Sciatic nerve (tissue), 2 donors: ENCODE measurements around the gene COMMD1. TPM values are rescaled to one million over a fixed set of nuclear protein-coding genes. Genes with fewer than 3 reads are reported as not detected.
"Not testable (repeated sequence)": the region's sequence is repeated elsewhere in the genome, so short reads cannot be mapped to it uniquely, and the experiment has no call there.

Experiments used
- ATAC-seq: fragments of 200-7000 bp; cut with Tn5 transposase; one replicate; pipeline ENCODE4 v1.9.1; 2020; ENCODE audit warnings: mild to moderate bottlenecking, moderate library complexity
- DNase-seq: peaks from one replicate; pipeline ENCODE4 v3.0.0-alpha.2; 2020; ENCODE audit warnings: low spot score
- intact Hi-C: fragments of 100-400 bp; cut with DNase I; formaldehyde crosslinking; loops from one replicate; pipeline ENCODE4 v1.14.2; 2022
- total RNA-seq: library from RNA; stranded (reverse); fragmentation: NEBNext Ultra II Directional; extraction: Animal tissue kit (Norgen Biotek cat#: 25700); gene quantifications from one replicate; pipeline ENCODE4 v1.2.1, GENCODE V29; 2021
- donor health status: DM: no; HTN: no; CAD: no.
- donor health status: DM: no; HTN: no; CAD: no.

Gene COMMD1
- total RNA-seq, 1 donor from 2014 or later = 30.1 TPM

DNA sequence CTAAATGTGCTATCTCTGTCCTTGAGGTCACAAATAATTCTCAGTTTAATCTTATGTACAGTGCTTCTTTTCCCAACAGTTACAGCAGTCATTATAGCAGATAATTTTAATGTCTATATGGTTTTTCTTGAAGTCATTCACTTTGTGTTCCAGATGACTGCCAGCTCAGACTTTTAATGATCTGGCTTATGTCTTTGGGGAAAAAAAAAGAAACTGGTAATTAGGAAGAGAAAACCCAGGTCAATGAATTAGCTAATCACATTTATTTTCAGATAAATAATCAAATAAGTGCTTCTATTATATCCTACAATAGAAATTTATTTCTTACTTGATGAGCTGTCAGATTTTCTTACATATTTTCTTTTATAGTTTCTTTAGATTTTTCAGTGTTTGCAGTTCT lies 96.0 kb downstream of the COMMD1 start:
- intact Hi-C loops = no loop called here
- DNase-seq = no peak
- ATAC-seq = no peak

DNA sequence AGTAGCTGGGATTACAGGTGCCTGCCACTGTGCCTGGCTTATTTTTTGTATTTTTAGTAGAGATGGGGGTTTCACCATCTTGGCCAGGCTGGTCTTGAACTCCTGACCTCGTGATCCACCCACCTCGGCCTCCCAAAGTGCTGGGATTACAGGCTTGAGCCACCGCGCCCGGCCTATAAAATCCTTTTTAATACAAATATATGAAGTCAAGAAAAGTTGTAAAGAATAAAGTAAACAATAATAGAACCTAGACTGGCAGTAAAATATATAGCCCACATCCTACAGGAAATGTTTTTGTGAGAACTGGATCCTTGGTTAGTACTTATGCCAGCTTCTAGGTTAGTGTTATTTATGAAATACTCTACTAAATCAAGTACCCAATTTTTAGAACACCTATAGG lies 99.0 kb downstream of the COMMD1 start:
- ATAC-seq, intact Hi-C loops, DNase-seq: not testable (repeated sequence)

DNA sequence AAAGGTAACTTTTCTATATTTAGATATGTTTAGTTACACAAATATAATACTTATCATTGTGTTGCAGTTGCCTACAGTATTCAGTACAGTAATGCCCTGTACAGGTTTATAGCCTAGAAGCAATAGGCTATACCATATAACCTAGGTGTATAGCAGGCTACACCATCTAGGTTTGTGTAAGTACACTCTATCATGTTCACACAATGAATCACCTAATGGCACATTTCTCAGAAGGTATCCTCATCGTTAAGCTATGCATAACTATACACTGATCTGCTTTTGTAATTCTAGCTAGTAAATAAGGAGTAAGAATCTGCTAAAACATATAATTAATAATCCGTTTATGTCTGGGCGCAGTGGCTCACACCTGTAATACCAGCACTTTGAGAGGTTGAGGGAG lies 102.1 kb downstream of the COMMD1 start:
- no peak for ATAC-seq
- no peak for DNase-seq
- intact Hi-C loops = no loop called here

DNA sequence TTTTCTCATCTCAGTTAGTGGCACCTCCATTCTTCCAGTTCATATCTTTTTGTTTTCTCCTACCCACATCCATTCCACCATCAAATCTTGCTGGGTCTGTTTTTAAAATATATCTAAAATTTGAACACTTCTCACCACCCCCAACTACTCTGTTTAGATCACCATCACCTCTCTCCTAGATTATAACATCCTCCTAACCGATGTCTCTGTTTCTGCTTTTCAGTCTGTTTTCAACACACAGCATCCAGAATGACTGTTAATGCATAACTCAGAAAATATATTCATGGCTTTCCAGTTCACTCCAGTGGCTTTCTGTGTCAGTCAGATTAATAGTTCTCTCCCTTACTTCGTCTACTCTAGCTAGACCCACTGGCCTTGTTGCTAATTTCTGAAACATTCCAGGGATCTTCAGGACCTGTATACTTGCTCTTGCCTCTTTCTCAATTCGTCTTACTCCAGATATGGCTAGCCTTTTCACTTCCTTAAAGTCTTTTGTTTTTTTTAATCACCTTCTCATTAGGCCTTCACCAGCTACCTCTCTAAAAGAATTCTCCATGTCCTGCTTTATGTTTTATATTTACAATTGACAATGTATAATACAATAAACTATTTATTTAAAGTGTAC lies 105.3 kb downstream of the COMMD1 start:
- no peak for ATAC-seq
- intact Hi-C loops = no loop called here

DNA sequence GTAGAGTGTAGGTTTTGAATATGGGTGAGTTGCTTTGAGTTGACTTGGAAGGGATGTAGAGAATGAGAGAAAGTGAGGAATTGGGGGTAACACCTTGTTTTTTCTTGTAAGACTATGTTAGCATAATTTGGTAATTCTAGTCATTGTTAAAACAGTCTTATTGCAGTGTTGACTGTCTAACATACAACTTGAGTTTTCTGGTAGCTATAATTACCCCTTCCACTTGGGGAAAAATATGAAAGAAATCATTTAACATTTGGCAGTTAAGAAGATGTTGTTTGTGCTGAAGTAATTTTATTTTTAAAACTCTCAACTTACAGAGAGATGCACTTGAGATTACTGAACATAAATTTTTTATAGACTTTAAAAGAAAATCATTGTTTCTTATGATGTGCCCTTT lies 108.2 kb downstream of the COMMD1 start:
- intact Hi-C loops = no loop called here
- DNase-seq = no peak
- ATAC-seq = peak; percentile 24

More for the DNA sequence above, 105.3 kb downstream of the COMMD1 start:
- no peak for DNase-seq

DNA sequence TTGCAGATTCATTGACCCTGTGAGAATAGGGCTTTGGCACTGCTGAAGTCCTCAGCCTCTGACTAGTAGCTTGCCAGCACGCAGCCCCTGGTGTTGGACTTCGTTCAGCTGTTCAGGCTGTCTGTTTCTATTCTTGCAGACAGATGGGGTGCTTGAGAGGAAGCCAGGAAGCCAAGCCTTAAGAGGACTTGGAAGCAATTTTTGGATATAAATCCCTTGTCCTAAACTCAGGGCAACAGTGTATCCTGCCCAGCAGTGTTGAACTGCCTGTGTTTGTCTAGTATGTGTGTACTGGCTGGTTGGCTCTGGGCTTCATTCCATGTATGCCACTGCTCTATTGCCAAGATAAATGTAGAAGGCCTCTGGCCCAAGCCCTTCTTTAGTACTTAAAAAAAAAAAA lies 108.6 kb downstream of the COMMD1 start:
- DNase-seq (peak; percentile 61), ATAC-seq (peak; percentile 92)
- intact Hi-C loops = no loop called here

DNA sequence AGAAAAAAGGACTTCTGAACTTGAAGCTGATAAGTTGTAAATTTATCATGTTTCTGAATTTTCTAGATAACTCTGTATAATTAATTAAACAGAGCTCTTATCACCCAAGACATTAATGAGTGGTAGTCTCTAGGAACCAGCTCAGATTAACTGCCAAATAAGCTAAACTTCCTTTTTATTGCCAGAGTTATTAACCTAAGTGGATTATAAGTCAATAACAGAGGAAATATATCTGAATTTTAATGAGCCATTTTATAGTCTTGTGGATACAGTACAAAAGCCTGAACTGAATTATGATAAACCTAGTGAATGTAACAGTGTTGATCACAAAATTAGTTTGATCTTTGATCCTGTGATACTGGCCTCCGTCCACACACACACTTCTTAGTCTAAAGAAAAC lies 111.5 kb downstream of the COMMD1 start:
- ATAC-seq = no peak
- intact Hi-C loops = no loop called here
- no peak for DNase-seq

DNA sequence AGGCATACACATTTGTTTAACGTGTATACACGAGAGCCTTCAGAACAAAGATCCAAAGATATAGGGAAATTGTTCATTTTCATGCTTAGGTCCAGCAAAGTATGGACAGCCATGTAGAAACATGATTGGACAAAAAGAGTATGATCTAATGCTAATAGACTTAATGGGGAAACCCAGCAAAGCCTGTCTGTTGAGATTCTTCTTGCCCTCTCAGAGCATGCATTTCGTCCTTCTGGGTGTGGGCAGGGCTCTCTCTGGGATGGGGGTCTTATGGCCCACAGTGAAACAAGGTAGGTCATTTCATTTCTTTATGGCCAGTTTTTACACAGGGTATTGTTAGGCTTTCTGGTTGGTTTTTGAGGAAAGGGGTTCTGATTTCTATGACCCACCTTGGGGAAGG lies 124.4 kb downstream of the COMMD1 start:
- intact Hi-C loops = no loop called here
- DNase-seq = no peak
- no peak for ATAC-seq

DNA sequence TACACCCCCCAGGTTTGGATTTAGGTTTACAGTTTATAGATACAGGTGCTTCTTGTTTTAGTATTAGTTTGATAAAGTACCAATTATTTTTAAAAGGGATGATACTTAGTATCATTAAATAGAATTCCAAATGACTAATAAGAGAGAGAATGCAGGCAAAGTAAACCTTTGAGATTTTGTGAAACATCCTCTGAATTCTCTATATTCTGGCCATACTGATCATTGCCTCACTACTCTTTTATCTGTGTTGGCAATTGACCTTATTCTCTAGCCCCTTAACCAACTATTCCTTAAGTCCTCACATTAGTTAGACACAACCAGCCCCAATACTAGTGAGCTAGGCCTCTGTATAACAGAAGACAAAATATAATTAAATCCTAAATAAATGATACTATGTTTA lies 125.4 kb downstream of the COMMD1 start:
- ATAC-seq = no peak
- intact Hi-C loops = no loop called here
- DNase-seq = no peak

DNA sequence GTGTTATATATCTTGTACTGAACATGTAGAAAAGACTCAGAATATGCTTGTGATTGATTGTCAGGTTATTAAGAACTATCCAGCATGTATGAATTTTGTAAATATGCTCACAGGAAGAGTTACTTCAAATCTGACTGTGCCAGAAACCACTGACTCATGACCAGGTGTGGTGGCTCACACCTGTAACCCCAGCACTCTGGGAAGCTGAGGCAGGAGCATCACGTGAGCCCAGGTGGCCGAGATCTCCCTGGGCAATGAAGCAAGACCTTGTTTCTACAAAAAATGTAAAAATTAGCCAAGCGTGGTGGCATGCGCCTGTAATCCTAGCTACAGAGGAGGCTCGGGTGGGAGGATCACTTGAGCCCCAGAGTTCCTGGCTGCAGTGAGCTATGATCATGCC lies 126.6 kb downstream of the COMMD1 start:
- no peak for ATAC-seq
- intact Hi-C loops = no loop called here
- DNase-seq = no peak

DNA sequence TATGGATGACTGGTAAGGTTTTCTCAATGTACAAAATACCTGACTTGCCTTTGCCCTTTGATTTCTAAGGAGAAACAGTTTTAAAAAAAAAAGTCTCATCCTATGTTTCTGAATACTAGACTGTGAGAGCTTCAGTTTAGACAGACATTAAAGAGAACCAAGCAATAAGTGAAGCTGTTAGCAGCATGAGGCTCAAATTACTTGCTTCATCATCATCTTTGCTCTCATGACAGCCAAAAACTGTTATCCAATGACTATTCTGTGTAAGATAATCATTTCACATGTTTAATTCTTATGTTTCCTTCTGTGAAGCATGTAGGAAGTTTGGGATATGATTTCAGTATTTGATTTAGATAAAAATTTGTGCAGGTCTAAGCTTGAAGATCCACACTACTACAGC lies 129.2 kb downstream of the COMMD1 start:
- intact Hi-C loops = no loop called here

DNA sequence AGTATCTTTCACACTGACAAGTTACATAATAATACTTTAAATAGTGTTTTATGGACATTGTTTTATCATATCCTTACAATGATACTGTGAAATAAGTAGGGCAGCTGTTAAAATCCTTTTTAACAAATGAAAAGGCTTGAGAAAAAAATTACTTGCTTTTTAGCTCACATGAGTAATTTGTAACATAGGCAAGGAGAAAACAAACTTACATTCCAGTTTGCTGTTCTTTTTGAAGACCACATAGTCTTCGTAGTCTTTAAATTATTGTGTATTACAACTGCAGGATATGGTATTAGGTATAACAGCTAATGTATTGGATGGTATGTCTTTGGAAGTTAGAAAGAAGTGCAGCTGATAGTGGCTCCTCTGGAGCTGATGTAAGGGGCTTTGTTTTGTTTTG lies 130.8 kb downstream of the COMMD1 start:
- no peak for ATAC-seq
- intact Hi-C loops = no loop called here

More for the DNA sequence above, 129.2 kb downstream of the COMMD1 start:
- no peak for DNase-seq
- no peak for ATAC-seq

DNA sequence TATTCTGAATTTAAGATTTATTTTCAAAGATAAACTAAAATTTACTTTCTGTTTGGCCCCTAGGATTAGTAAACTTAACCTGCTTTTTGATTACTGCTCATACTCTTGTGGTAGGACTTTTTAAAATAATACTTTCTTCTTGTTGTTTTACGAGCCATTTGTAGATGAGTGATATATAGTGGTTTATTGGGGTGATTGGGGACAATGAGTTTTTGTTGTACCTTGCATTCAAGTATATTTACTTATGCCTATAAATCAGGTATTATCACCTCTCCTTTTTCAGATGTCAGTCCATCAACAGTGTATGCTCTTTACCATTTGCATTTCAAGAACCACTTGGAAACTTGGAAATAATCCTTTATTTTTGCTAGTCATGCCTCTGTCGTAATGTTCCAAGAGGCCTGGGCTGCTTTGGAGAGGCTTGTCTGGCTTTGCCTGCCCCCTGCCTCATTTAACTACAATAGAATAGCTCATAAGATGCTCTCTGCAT lies 131.3 kb downstream of the COMMD1 start:
- DNase-seq (no peak), ATAC-seq (no peak)
- intact Hi-C loops = no loop called here

More for the DNA sequence above, 130.8 kb downstream of the COMMD1 start:
- DNase-seq = no peak

DNA sequence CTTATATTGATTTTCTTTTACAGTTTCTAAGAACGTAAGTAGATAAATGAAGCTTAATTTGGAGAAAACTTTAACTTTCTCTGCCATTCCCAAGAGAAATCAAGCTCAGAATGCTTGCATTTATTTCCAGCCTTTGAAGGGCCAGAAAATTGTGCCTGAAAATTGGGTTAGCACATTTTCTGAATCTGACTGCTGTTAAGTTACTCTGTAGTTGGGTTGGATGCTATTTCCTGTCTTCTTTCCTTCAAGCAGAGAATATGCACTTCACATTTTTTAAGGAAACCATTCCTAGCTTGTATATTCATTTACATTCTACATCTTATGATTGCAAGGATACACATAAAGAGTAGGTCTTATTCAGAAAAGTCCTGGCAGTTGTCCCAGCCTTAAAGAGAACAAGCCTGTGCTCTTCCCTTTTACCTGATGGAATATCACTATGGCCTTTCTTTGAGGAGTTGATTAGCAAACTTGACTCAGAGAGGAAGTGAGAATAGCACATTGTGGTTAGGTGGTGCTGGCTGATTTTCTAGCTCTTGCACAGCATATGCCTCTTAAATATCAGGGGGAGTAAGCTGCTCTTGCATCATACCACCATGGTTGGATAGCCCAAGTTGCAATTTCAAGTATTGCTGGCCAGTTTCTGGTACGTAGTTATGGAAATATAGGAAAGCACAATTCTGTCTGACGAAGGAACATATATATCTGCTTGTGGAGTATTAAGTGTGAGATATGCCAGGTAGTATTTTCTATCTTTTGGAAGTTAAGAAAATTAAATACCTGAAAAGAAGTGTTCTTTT lies 133.7 kb downstream of the COMMD1 start:
- no peak for ATAC-seq
- intact Hi-C loops = no loop called here
- no peak for DNase-seq

DNA sequence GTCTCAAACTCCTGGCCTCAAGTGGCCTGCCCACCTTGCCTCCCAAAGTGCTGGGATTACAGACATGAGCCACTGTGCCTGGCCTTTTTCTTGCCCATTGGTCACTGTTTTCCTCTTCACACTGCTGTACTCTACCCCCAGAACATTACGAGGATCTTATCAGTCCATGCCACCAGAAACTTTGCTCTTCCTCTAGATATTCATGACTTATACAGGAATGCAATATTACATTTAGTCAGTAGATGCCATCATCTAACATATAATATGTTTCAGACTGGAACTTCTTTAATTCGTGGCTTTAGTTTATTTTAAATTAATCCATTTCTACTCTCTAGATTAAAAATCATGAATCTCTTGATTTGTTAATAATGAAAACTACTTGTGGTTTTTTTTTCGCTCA lies 135.5 kb downstream of the COMMD1 start:
- ATAC-seq (no peak), DNase-seq (no peak)
- intact Hi-C loops = no loop called here

DNA sequence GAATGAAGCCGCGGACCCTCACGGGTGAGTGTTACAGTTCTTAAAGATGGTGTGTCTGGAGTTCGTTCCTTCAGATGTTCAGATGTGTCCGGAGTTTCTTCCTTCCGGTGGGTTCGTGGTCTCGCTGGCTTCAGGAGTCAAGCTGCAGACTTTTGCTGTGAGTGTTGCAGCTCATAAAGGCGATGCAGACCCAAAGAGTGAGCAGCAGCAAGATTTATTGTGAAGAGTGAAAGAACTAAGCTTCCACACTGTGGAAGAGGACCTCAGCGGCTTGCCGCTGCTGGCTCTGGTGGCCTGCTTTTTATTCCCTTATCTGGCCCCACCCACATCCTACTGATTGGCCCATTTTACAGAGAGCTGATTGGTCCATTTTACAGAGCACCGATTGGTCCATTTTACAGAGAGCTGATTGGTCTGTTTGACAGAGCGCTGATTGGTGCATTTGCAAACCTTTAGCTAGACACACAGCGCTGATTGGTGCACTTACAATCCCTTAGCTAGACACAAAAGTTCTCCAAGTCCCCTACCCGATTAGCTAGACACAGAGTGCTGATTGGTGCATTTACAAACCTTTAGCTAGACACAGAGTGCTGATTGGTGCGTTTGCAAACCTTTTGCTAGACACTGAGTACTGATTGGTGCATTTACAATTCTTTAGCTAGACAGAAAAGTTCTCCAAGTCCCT lies 136.4 kb downstream of the COMMD1 start:
- ATAC-seq, intact Hi-C loops, DNase-seq: not testable (repeated sequence)

DNA sequence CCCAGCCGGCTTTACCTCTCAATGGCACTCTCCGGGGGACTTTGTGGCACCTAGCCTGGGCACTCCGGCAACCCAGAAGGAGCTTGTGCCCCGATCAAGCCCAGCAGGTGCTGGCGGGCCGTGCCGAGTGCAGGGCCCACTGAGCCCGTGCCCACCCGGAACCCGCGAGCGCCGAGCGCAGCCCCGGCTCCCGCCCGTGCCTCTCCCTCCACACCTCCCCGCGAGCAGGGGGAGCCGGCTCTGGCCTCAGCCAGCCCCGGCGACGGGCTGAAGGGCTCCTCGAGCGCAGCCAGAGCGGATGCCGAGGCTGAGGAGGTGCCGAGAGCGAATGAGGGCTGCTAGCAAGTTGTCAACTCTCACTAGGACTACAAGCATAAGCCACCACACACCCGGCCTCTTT lies 136.9 kb downstream of the COMMD1 start:
- ATAC-seq (no peak), DNase-seq (no peak)
- intact Hi-C loops = no loop called here

DNA sequence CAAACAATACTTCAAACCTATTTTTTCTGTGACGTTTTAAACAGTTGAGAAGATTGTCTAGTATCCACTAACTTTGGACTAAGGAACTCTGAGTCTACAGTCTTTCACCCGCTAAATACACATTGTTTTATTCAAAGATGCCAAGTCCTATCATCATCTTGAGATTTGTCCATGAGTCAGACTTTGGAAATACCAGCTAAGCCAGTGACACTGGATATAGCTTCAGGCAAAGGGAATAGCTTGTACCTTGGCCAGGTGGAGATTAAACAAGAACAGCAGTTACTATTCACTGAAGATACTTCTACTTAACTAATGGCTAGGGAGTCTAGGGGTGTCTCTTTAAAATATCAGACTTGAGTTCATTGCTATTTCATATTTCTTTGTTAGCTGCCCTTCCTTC lies 137.5 kb downstream of the COMMD1 start:
- ATAC-seq (no peak), DNase-seq (no peak)
- intact Hi-C loops = no loop called here

DNA sequence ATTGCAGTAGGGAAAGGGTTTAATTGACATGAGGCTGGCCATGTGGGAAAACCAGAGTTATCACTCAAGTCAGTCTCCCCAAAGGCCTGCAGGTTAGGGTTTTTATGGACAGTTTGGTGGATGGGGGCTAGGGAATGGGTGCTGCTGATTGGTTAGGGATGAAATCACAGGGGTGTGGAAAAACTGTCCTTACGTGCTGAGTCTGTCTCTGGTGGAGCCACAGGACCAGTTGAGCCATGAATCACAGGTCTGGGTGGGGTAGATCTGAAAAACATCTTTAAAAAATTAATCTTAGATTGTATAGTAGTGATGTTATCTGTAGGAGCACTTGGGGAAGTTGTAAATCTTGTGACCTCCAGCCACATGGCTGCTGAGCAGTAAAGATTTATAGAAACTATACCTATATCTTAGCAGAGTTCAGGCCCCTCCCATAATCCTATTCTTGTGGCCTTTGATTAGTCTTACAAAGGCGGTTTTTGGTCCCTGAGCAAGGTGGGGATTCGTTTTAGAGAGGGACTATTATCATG lies 139.6 kb downstream of the COMMD1 start:
- ATAC-seq (no peak), DNase-seq (no peak)
- intact Hi-C loops = no loop called here

DNA sequence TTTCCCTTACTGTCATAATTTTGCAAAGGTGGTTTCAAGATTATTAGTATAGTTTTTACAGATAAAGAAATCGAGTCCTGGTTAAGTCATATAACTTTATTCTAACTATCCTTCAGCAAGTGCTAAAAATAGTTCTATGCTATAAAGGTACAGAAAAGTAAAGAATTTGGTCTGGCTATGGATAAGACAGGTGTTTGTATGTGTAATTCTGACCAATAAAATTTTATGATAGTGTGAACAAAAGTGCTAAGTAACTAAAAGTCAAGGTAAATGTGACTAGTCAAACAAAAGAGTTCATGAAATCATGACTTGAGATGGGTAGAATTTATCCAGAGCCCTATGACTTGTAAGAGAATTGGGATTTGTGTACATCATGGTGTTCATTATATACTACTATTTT lies 140.7 kb downstream of the COMMD1 start:
- ATAC-seq (no peak), DNase-seq (no peak)
- intact Hi-C loops = no loop called here
